ENCODE results near the gene ARID2. TPM values are rescaled to one million over a fixed set of nuclear protein-coding genes. Genes with fewer than 3 reads are reported as not detected.

The ARID2 gene
- total RNA-seq, 1 donor from 2014 or later, result 21.1 TPM

GRCh38 chr12:45915405-45915804 lies 185.9 kb downstream of the ARID2 start:
- no peak for DNase-seq (ENCODE audit: low read depth)
- Histone ChIP-seq H3K36me3 (ENCODE audit: control insufficient read depth, insufficient read depth, low read length) (no peaks in the 10 kb centered on the region), H3K4me3 (ENCODE audit: low read depth, low read length) (no peak overlapping the region), H3K27me3 (ENCODE audit: control insufficient read depth, insufficient read depth, low read length) (no peaks in the 10 kb centered on the region)
- no peak for TF ChIP-seq CTCF (IDR thresholded peaks at IDR 0.05; ENCODE audit: insufficient read depth, low read length, poor library complexity, severe bottlenecking)

GRCh38 chr12:45918818-45919217 lies 189.3 kb downstream of the ARID2 start:
- DNase-seq (ENCODE audit: low read depth), result no peak
- no peaks in the 10 kb centered on the region for H3K36me3 ChIP-seq (ENCODE audit: control insufficient read depth, insufficient read depth, low read length)
- no peak for TF ChIP-seq CTCF (IDR thresholded peaks at IDR 0.05; ENCODE audit: insufficient read depth, low read length, poor library complexity, severe bottlenecking)
- H3K27me3 ChIP-seq (ENCODE audit: control insufficient read depth, insufficient read depth, low read length), result no peaks in the 10 kb centered on the region
- no peak overlapping the region for H3K4me3 ChIP-seq (ENCODE audit: low read depth, low read length)

GRCh38 chr12:45928309-45928708 lies 198.8 kb downstream of the ARID2 start:
- H3K4me3 ChIP-seq (ENCODE audit: low read depth, low read length), result no peak overlapping the region
- DNase-seq (ENCODE audit: low read depth), result no peak
- TF ChIP-seq CTCF (IDR thresholded peaks at IDR 0.05; ENCODE audit: insufficient read depth, low read length, poor library complexity, severe bottlenecking), result no peak
- no peaks in the 10 kb centered on the region for H3K27me3 ChIP-seq (ENCODE audit: control insufficient read depth, insufficient read depth, low read length)
- H3K36me3 ChIP-seq (ENCODE audit: control insufficient read depth, insufficient read depth, low read length), result no peaks in the 10 kb centered on the region

- Histone ChIP-seq H3K4me3 (ENCODE audit: low read depth, low read length) (no peak overlapping the region), H3K36me3 (ENCODE audit: control insufficient read depth, insufficient read depth, low read length) (no peaks in the 10 kb centered on the region)
Observed at GRCh38 chr12:45930369-45930768, 200.9 kb downstream of the ARID2 start.

GRCh38 chr12:45933504-45933903 lies 204.0 kb downstream of the ARID2 start:
- DNase-seq (ENCODE audit: low read depth), result no peak
- TF ChIP-seq CTCF (IDR thresholded peaks at IDR 0.05; ENCODE audit: insufficient read depth, low read length, poor library complexity, severe bottlenecking), result no peak
- no peak overlapping the region for H3K4me3 ChIP-seq (ENCODE audit: low read depth, low read length)
- no peaks in the 10 kb centered on the region for H3K27me3 ChIP-seq (ENCODE audit: control insufficient read depth, insufficient read depth, low read length)
- no peaks in the 10 kb centered on the region for H3K36me3 ChIP-seq (ENCODE audit: control insufficient read depth, insufficient read depth, low read length)

More at GRCh38 chr12:45930369-45930768, 200.9 kb downstream of the ARID2 start:
- no peak for TF ChIP-seq CTCF (IDR thresholded peaks at IDR 0.05; ENCODE audit: insufficient read depth, low read length, poor library complexity, severe bottlenecking)
- no peak for DNase-seq (ENCODE audit: low read depth)
- no peaks in the 10 kb centered on the region for H3K27me3 ChIP-seq (ENCODE audit: control insufficient read depth, insufficient read depth, low read length)

- Histone ChIP-seq H3K27me3 (ENCODE audit: control insufficient read depth, insufficient read depth, low read length) (no peaks in the 10 kb centered on the region), H3K36me3 (ENCODE audit: control insufficient read depth, insufficient read depth, low read length) (no peaks in the 10 kb centered on the region), H3K4me3 (ENCODE audit: low read depth, low read length) (no peak overlapping the region)
- no peak for DNase-seq (ENCODE audit: low read depth)
- no peak for TF ChIP-seq CTCF (IDR thresholded peaks at IDR 0.05; ENCODE audit: insufficient read depth, low read length, poor library complexity, severe bottlenecking)
Observed at GRCh38 chr12:45934956-45935355, 205.4 kb downstream of the ARID2 start.

Data from kidney epithelial cell (primary cell).